Spleen (tissue), 11 donors: ENCODE results near the gene GAPVD1. TPM values are rescaled to one million over a fixed set of nuclear protein-coding genes. Genes with fewer than 3 reads are reported as not detected.
A peak's percentile ranks its signal among the peaks of the same experiment; 100 is the strongest.

Experiments used
- DNase-seq: peaks from one replicate; pipeline ENCODE4 v3.0.0-alpha.2; 2020
- H3K27ac ChIP-seq, 8 donors: fragments of 200-600 bp; sonication (generic) in 7 of 8; 1 replicate in 4 of 8; 2 replicates in 4 of 8; pipeline versions ENCODE4 v1.5.0 to v1.8.0; 2016 to 2021; ENCODE audit warnings: inconsistent platforms in 4 of 8, mild to moderate bottlenecking in 4 of 8, moderate library complexity in 1 of 8
- H3K27me3 ChIP-seq, 7 donors: fragments of 200-600 bp; sonication (generic) in 6 of 7; replicated peaks in 1 of 7; 1 replicate in 4 of 7; 2 replicates in 3 of 7; pipeline versions ENCODE4 v1.5.0 to v1.8.0; 2016 to 2021; ENCODE audit warnings: inconsistent platforms in 3 of 7, mild to moderate bottlenecking in 1 of 7
- H3K36me3 ChIP-seq, 6 donors: fragments of 200-600 bp; sonication (generic) in 5 of 6; 1 replicate in 4 of 6; 2 replicates in 2 of 6; pipeline versions ENCODE4 v1.5.0 to v1.8.0; 2016 to 2021; ENCODE audit warnings: inconsistent platforms in 2 of 6
- H3K4me1 ChIP-seq, 6 donors: fragments of 200-600 bp; sonication (generic) in 5 of 6; 1 replicate in 3 of 6; 2 replicates in 3 of 6; pipeline versions ENCODE4 v1.5.0 to v1.8.0; 2016 to 2021; ENCODE audit warnings: inconsistent platforms in 3 of 6
- H3K4me3 ChIP-seq, 8 donors: fragments of 200-600 bp; sonication (generic) in 7 of 8; 1 replicate in 4 of 8; 2 replicates in 4 of 8; pipeline versions ENCODE4 v1.5.0 to v1.8.0; 2016 to 2021; ENCODE audit warnings: inconsistent platforms in 4 of 8, mild to moderate bottlenecking in 4 of 8, moderate library complexity in 2 of 8
- H3K9me3 ChIP-seq, 8 donors: fragments of 200-600 bp; sonication (generic) in 7 of 8; 1 replicate in 4 of 8; 2 replicates in 4 of 8; pipeline versions ENCODE4 v1.5.0 to v1.8.0; 2016 to 2021; ENCODE audit warnings: inconsistent platforms in 4 of 8
- POLR2A ChIP-seq, 3 donors: fragments of 450-650 bp; IDR thresholded peaks; one replicate each; pipeline ENCODE4 v1.5.1; 2017; ENCODE audit warnings: antibody characterized with exemption in 3 of 3, mild to moderate bottlenecking in 1 of 3
- POLR2AphosphoS5 ChIP-seq, 3 donors: sonication (generic); formaldehyde crosslinking; IDR thresholded peaks; one replicate each; pipeline ENCODE4 v1.5.1; 2017; ENCODE audit warnings: antibody characterized with exemption in 3 of 3
- WGBS, 5 donors: extraction: QIAGEN DNeasy Blood & Tissue Kit in 3 of 5; methylation state at CpG; one replicate each; pipeline versions ENCODE4 v1.1.5 to v1.1.7; 2013 to 2018; 5-methylcytosine and 5-hydroxymethylcytosine counted together
- intact Hi-C: fragments of 100-400 bp; cut with DNase I; formaldehyde crosslinking; loops from one replicate; pipeline ENCODE4 v1.15.0; 2023; ENCODE audit warnings: low total_unique reads
- polyA plus RNA-seq, 3 donors: library from polyadenylated mRNA; stranded (reverse); fragments of 200-250 nt; gene quantifications; one replicate each; pipeline ENCODE4 v1.2.1, GENCODE V29; 2013
- total RNA-seq, 7 donors: library from RNA; depleted of rRNA in 3 of 7; stranded (reverse); fragments of >200 nt in 3 of 7; fragmentation: NEBNext Ultra II Directional in 4 of 7; extraction: Animal tissue kit (Norgen Biotek cat#: 25700) in 4 of 7; gene quantifications; one replicate each; pipeline versions ENCODE4 v1.1.0 to v1.2.1, GENCODE V29; 2016 to 2021
- TF ChIP-seq, protein P1 (sequence below), 11 experiments: fragments of 200-600 bp in 7 of 11; fragments of 450-650 bp in 4 of 11; sonication (generic) in 4 of 11; IDR thresholded peaks in 8 of 11; conservative IDR thresholded peaks in 3 of 11; 1 replicate in 7 of 11; 2 replicates in 4 of 11; pipeline versions ENCODE4 v1.4.0 to v1.8.0; 2016 to 2021; ENCODE audit warnings: antibody characterized with exemption in 11 of 11, inconsistent platforms in 4 of 11, mild to moderate bottlenecking in 1 of 11
- donor health status: healthy with polysubstance abuse.
- donor health status: DM: no; HTN: no; CAD: no; lungs with moderate emphysema.
- donor health status: DM: no; HTN: no; CAD: no.
- donor health status: Bipolar disorder and iron deficiency.
- donor health status: healthy.
- donor health status: DM: no; HTN: no; CAD: no.
- donor health status: DM: yes; HTN: yes; CAD: no.

GAPVD1 gene
- total and polyA plus RNA-seq, 10 donors = 4.9 to 79.3 (median 61.9) TPM

DNA sequence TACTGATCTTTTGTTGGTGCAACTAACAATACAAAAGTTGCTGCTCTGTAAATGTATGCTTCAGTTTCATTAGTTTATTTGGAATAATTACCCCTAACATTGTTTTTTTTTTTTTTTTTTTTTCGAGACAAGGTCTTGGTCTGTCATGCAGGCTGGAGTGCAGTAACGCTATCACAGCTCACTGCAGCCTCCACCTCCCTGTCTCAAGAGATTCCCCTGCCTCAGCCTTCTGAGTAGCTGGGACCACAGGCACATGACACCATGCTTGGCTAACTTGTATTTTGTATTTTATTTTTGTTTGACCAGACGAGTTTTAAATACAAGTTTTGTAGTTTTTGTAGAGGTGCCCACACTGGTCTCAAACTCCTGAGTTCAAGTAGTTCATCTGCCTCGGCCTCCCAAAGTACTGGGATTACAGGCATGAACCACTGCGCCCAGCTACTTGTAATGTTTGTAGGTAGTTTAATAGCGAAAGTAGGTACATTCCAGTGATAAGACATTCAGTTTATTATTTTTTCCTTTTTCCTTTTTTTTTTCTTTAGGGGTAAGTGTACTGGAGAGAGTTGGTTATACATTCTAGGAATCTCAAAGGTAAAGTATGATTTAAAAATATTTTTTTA is 6.9 kb downstream of the GAPVD1 start:
- TF ChIP-seq POLR2A (IDR thresholded peaks at IDR 0.05) = no peak
- TF ChIP-seq, protein P1, sequence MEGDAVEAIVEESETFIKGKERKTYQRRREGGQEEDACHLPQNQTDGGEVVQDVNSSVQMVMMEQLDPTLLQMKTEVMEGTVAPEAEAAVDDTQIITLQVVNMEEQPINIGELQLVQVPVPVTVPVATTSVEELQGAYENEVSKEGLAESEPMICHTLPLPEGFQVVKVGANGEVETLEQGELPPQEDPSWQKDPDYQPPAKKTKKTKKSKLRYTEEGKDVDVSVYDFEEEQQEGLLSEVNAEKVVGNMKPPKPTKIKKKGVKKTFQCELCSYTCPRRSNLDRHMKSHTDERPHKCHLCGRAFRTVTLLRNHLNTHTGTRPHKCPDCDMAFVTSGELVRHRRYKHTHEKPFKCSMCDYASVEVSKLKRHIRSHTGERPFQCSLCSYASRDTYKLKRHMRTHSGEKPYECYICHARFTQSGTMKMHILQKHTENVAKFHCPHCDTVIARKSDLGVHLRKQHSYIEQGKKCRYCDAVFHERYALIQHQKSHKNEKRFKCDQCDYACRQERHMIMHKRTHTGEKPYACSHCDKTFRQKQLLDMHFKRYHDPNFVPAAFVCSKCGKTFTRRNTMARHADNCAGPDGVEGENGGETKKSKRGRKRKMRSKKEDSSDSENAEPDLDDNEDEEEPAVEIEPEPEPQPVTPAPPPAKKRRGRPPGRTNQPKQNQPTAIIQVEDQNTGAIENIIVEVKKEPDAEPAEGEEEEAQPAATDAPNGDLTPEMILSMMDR (IDR thresholded peaks at IDR 0.05 in 8 of 11, conservative IDR thresholded peaks at IDR 0.05 in 3 of 11) = no peak
- TF ChIP-seq POLR2AphosphoS5 (IDR thresholded peaks at IDR 0.05) = no peak
- 66 to 86% (median 77%) methylated on average over 6 of the region's 6 CpGs for WGBS, 5 donors
- intact Hi-C loops = no loop called here
- no peak overlapping the region for H3K4me3 ChIP-seq
- no peak for DNase-seq
- no peak overlapping the region for H3K27ac ChIP-seq
- no peaks in the 10 kb centered on the region for H3K27me3 ChIP-seq
- H3K36me3 ChIP-seq = peaks cover 0 to 84% (median 12%) of the 10 kb centered on the region in 6 donors
- H3K4me1 ChIP-seq = peaks cover 8 to 84% (median 36%) of the 10 kb centered on the region in 6 donors
- no peaks in the 10 kb centered on the region for H3K9me3 ChIP-seq

DNA sequence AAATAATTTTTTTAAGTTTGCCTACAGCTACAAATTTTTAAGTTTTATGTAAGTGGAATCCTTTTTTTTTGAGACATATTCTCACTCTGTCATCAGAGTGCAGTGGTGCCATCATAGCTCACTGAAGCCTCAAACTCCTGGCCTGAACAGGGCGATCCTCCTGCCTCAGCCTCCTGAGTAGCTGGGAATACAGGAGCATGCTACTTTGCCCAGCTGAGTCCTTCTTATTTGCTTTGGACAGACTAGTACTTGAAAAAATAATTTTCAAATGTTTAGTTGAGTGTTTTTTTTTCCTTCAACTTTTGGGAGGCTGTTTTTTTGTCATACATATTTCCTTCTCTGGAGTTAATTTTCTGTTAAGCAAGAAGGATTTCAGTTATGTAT is 7.4 kb downstream of the GAPVD1 start:
- H3K27ac ChIP-seq = no peak overlapping the region
- intact Hi-C loops = no loop called here
- 94 to 100% (median 96%) methylated on average over 1 of the region's 1 CpG for WGBS, 5 donors
- no peak for DNase-seq
- TF ChIP-seq, protein P1 (IDR thresholded peaks at IDR 0.05 in 8 of 11, conservative IDR thresholded peaks at IDR 0.05 in 3 of 11) = no peak
- TF ChIP-seq POLR2AphosphoS5 (IDR thresholded peaks at IDR 0.05) (no peak), POLR2A (IDR thresholded peaks at IDR 0.05) (no peak)
- H3K36me3 ChIP-seq = peaks cover 0 to 79% (median 12%) of the 10 kb centered on the region in 6 donors
- no peaks in the 10 kb centered on the region for H3K9me3 ChIP-seq
- no peaks in the 10 kb centered on the region for H3K27me3 ChIP-seq
- no peak overlapping the region for H3K4me3 ChIP-seq
- H3K4me1 ChIP-seq = peaks cover 4 to 80% (median 31%) of the 10 kb centered on the region in 6 donors

DNA sequence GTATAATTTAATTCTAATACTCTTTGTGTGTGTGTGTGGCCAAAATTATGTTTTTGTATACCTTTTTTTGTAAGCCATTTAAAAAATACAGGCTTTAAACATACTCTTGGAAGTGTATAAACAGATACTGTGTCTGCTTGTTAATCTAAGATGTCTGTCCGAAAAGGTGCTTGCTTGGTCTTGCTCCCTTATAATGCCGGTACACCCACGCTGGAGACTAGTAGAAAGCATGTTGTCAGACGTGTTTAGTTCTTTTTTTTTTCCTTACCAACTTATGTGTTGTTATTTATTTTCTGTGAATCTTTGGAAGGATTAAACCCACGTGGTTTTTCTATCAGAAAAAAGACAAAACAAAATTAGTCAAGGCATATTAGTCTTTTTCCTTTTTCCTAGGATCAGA is 9.5 kb downstream of the GAPVD1 start:
- Histone ChIP-seq H3K9me3 (no peaks in the 10 kb centered on the region), H3K27me3 (no peaks in the 10 kb centered on the region), H3K4me1 (peaks cover 0 to 78% (median 22%) of the 10 kb centered on the region in 6 donors), H3K27ac (no peak overlapping the region), H3K4me3 (no peak overlapping the region), H3K36me3 (peaks cover 0 to 73% (median 11%) of the 10 kb centered on the region in 6 donors)
- WGBS, 5 donors = 81 to 91% (median 87%) methylated on average over 5 of the region's 5 CpGs
- DNase-seq = no peak
- TF ChIP-seq POLR2AphosphoS5 (IDR thresholded peaks at IDR 0.05) = no peak
- no peak for TF ChIP-seq POLR2A (IDR thresholded peaks at IDR 0.05)
- TF ChIP-seq, protein P1 (IDR thresholded peaks at IDR 0.05 in 8 of 11, conservative IDR thresholded peaks at IDR 0.05 in 3 of 11) = no peak
- intact Hi-C loops = no loop called here

DNA sequence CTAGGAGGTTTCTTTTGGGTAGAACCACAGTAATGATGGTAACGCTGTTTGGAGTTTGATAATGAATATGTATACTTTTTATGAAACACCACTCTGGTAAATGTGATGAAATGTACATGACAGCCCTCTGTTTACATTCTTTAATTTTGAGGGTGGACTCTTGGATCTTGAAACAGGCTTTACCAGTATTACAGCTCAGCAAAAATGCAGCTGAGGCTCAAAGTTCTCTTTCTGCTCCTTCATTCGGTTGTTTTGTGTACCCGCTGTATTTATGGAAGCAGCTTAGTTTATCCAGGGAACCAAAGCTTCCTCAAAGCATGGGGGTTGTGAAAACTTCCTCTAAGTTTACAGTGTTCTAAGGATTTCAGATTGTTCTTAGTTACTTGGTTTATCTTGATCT is 11.1 kb downstream of the GAPVD1 start:
- Histone ChIP-seq H3K27ac (peak overlapping the region in 3 of 8 donors; percentile 18 to 46 (median 21)), H3K27me3 (no peaks in the 10 kb centered on the region), H3K4me1 (peaks cover 0 to 80% (median 22%) of the 10 kb centered on the region in 6 donors), H3K36me3 (peaks cover 0 to 68% (median 0%) of the 10 kb centered on the region in 6 donors), H3K9me3 (no peaks in the 10 kb centered on the region), H3K4me3 (no peak overlapping the region)
- TF ChIP-seq, protein P1 (IDR thresholded peaks at IDR 0.05 in 8 of 11, conservative IDR thresholded peaks at IDR 0.05 in 3 of 11) = no peak
- TF ChIP-seq POLR2AphosphoS5 (IDR thresholded peaks at IDR 0.05) (no peak), POLR2A (IDR thresholded peaks at IDR 0.05) (no peak)
- 50 to 77% (median 66%) methylated on average over 3 of the region's 3 CpGs for WGBS, 5 donors
- intact Hi-C loops = no loop called here
- no peak for DNase-seq
